ENCODE results near the gene STX16. TPM values are rescaled to one million over a fixed set of nuclear protein-coding genes. Genes with fewer than 3 reads are reported as not detected.

STX16 gene
- total RNA-seq, 1 experiment from 2014 or later = 89.1 TPM

GRCh38 chr20:58609026-58609425 lies 42.1 kb upstream of the STX16 start:
- CTCF ChIA-PET = interaction anchor here (0.5 to 1.1 kb wide), 2 partner anchors 13 to 222 kb away, joined by 3 read pairs; no protein-coding TSS in a partner anchor
- ATAC-seq = no peak
- Mint-ChIP-seq H3K27me3 (ENCODE audit: low read depth) (no peaks in the 10 kb centered on the region; the same call in 1 of the 2 replicates), H3K9me3 (0 out of 2 replicates have a peak, but pooled peaks cover 3% of the 10 kb centered on the region), H3K36me3 (no peaks in the 10 kb centered on the region), H3K27ac (no peak overlapping the region), H3K4me3 (no peak overlapping the region), H3K4me1 (peaks cover 6% of the 10 kb centered on the region)
- POLR2A ChIA-PET = no interaction called here
- TF ChIP-seq ZNF532 (CRISPR knock-in tag; IDR thresholded peaks at IDR 0.05; ENCODE audit: borderline replicate concordance) = no peak
- no peak for TF ChIP-seq ZNF121 (CRISPR knock-in tag; IDR thresholded peaks at IDR 0.05)
- TF ChIP-seq ELF4 (CRISPR knock-in tag; IDR thresholded peaks at IDR 0.05; ENCODE audit: low read depth) = no peak
- no peak for TF ChIP-seq TP53 (CRISPR knock-in tag; IDR thresholded peaks at IDR 0.05)
- no peak for TF ChIP-seq NFE2L1 (CRISPR knock-in tag; IDR thresholded peaks at IDR 0.05)
- no peak for TF ChIP-seq ZNF281 (CRISPR knock-in tag; IDR thresholded peaks at IDR 0.05)
- no peak for DNase-seq (ENCODE audit: low spot score)

- Mint-ChIP-seq H3K27ac (no peak overlapping the region), H3K36me3 (no peaks in the 10 kb centered on the region), H3K4me1 (peaks cover 2% of the 10 kb centered on the region), H3K4me3 (no peak overlapping the region), H3K9me3 (0 out of 2 replicates have a peak, but pooled peaks cover 3% of the 10 kb centered on the region), H3K27me3 (ENCODE audit: low read depth) (no peaks in the 10 kb centered on the region; the same call in 1 of the 2 replicates)
- ChIA-PET POLR2A (no interaction called here), CTCF (interaction anchor here (1.1 kb wide), 1 partner anchor 11 kb away, joined by 3 read pairs; no protein-coding TSS in a partner anchor)
- ATAC-seq (no peak), DNase-seq (ENCODE audit: low spot score) (no peak)
- TF ChIP-seq ZNF423 (CRISPR knock-in tag; IDR thresholded peaks at IDR 0.05) = no peak
- no peak for TF ChIP-seq NFATC4 (CRISPR knock-in tag; IDR thresholded peaks at IDR 0.05)
- TF ChIP-seq MAX (CRISPR knock-in tag; IDR thresholded peaks at IDR 0.05) = no peak
- TF ChIP-seq AR (CRISPR knock-in tag; IDR thresholded peaks at IDR 0.05) = no peak
Observed at GRCh38 chr20:58610071-58610800, 40.8 kb upstream of the STX16 start.

- TF ChIP-seq JUN (CRISPR knock-in tag; IDR thresholded peaks at IDR 0.05) (no peak), ETV6 (CRISPR knock-in tag; IDR thresholded peaks at IDR 0.05) (no peak), ZBTB43 (CRISPR knock-in tag; IDR thresholded peaks at IDR 0.05) (no peak), ZBTB21 (CRISPR knock-in tag; IDR thresholded peaks at IDR 0.05; ENCODE audit: borderline replicate concordance) (no peak), ZMAT4 (CRISPR knock-in tag; IDR thresholded peaks at IDR 0.05) (no peak), GABPB1 (CRISPR knock-in tag; IDR thresholded peaks at IDR 0.05) (no peak), ATF1 (CRISPR knock-in tag; IDR thresholded peaks at IDR 0.05) (no peak), USF2 (CRISPR knock-in tag; IDR thresholded peaks at IDR 0.05) (no peak), TEAD1 (CRISPR knock-in tag; IDR thresholded peaks at IDR 0.05) (no peak), TP53 (CRISPR knock-in tag; IDR thresholded peaks at IDR 0.05) (no peak)
- CTCF ChIA-PET = interaction anchor here (1.4 to 1.8 kb wide), 2 partner anchors 98 to 130 kb away, joined by 3 to 7 read pairs; no protein-coding TSS in a partner anchor
- Mint-ChIP-seq H3K27me3 (ENCODE audit: low read depth) (peaks cover 4% of the 10 kb centered on the region; the same call in 1 of the 2 replicates), H3K4me1 (peaks cover 2% of the 10 kb centered on the region), H3K27ac (no peak overlapping the region), H3K4me3 (no peak overlapping the region), H3K9me3 (0 out of 2 replicates have a peak, but pooled peaks cover 3% of the 10 kb centered on the region), H3K36me3 (no peaks in the 10 kb centered on the region)
- DNase-seq (ENCODE audit: low spot score) = no peak
- ATAC-seq = no peak
- POLR2A ChIA-PET = no interaction called here
Observed at GRCh38 chr20:58610811-58611210, 40.3 kb upstream of the STX16 start.

All from WTC11 (cell line).